GM19238 (cell line): ENCODE measurements around the gene OSTM1.
A peak's percentile ranks its signal among the peaks of the same experiment; 100 is the strongest.

Source experiments
- DNase-seq: peaks from one replicate; pipeline ENCODE4 v3.0.0; 2011; ENCODE audit warnings: low spot score; ENCODE audit not compliant: insufficient read length

Gene OSTM1, protein sequence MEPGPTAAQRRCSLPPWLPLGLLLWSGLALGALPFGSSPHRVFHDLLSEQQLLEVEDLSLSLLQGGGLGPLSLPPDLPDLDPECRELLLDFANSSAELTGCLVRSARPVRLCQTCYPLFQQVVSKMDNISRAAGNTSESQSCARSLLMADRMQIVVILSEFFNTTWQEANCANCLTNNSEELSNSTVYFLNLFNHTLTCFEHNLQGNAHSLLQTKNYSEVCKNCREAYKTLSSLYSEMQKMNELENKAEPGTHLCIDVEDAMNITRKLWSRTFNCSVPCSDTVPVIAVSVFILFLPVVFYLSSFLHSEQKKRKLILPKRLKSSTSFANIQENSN

DNA sequence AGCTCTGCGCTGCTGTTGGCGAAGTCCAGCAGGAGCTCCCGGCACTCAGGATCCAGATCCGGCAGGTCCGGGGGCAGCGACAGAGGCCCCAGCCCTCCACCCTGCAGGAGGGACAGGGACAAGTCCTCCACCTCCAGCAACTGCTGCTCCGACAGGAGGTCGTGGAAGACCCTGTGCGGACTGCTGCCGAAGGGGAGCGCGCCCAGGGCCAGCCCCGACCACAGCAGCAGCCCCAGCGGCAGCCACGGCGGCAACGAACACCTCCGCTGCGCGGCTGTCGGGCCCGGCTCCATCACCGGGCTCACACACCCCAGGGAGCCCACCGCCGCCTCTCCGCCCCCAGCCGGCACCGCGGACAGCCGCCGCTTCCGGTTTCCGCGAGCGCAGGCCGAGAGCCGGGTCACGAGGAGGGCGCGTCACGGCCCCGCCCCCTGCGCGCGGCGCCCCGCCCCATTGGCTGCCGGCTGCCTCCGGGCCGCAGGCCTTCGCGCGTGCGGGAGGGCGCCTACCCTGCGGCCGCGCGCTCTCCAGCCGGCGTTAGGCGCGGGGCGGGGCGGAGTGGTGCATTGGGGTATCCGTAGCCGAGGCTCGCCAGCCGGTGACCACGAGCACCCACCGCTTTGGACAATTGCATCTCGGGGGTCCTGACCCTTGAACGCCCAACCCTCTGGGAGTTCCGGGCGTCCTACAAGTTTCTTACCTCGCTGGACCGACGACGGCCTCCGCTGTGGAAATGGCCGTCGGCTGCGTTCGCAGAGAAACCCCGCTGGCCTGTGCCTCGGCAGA lies at the start of gene OSTM1:
Gene OSTM1, minus strand, starts transcription at position 383 of the 786 bp plus-strand sequence. Its CDS starts 90 bp downstream, at position 293.
- peak; percentile 97 for DNase-seq

DNA sequence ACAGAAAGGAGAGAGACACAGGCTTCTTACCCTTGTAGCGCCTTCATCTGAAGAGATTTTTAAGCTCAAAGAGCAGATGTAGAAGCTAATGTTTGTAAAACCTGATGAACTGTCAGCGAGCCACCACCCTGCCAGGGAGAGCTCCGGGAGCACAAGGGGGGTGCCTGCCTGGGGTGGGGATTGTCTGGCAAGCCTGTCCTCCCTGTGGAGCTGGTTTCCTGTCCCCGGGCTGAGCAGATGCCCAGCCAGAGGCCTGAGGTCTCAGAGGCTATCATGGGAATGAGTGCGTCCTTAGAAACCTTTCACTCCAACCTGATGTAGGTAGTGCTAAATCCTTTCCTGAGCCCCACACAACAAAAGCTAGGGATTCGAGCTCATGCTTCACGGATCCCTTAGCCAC lies 49.4 kb upstream of the OSTM1 start:
- DNase-seq = no peak

DNA sequence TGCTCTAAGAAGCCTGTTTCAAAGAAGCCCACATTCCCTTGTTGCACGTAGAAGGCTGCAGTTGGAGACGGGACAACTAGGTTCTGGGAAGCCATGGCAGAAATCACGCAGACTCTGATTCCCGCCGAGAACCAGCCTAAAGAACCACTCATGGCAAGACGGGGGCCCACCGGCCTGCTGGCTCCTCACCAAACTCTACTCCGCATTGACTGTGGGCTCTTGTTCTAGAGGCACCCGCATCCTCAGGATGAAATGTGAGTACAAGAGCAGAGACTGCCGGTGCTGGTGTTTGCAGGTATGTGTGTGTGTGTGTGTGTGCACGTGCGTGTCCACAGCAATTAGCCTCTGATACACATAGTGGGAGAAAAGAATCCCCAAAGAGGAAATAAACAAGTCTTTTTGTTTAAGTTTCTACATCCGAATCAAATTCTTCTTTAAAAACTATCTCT lies 49.0 kb upstream of the OSTM1 start:
- no peak for DNase-seq

DNA sequence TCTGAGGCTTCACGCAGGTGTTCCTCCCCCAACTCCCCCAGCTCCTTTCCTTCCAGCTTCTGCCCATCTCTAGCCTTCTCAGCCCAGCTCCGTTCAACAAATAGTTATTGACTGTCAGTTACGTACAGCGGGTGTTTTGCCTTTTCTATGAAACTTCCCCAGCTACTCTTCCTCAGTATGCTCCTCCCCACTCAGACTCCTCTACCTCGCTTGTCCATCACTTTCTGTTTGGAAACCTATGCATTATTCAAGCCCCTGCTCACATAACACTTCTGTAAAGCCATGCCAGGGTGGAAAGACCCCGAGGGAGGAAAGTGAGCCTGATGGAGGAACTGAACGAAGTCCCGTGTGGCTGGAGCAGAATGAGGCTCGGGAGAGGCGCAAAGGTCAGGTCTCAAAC lies 47.1 kb upstream of the OSTM1 start:
- DNase-seq = no peak

DNA sequence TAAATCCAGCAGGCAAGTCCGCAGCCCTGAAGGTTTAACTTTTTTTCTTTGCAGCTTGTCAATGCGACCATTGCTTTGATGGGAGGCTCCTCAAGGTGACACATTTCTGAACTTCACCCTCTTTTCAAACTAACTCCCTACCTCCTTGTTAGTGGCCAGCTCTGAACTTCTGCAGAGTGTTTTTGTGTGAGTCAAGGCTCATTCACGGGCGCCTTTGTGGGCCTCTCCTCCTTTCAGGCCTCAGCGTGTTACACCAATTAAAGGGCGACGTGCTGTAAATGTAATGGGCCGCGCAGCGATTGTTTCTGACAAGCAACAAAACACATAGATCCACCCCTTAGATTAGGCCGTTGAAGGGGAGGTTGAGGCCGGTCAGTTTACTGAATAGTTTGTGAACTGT lies 45.8 kb upstream of the OSTM1 start:
- no peak for DNase-seq

DNA sequence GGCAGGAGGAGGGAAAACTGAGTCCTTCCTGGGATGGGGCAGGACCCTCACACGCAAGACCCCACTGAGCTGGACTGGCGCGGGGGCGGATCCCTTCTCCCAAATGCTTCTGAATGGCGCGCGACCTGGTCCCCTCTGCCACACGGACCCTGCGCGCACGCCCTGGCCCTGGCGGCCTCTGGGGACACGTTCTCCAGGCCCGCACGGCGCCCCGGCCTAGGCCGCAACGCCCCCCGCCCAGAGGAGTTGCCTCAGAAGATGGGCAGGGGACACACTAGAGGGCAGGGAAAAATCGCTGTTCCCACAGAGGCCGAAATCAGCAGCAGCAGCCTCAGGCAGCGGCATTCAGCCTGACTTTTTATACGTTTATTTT lies 45.2 kb upstream of the OSTM1 start:
- no peak for DNase-seq

DNA sequence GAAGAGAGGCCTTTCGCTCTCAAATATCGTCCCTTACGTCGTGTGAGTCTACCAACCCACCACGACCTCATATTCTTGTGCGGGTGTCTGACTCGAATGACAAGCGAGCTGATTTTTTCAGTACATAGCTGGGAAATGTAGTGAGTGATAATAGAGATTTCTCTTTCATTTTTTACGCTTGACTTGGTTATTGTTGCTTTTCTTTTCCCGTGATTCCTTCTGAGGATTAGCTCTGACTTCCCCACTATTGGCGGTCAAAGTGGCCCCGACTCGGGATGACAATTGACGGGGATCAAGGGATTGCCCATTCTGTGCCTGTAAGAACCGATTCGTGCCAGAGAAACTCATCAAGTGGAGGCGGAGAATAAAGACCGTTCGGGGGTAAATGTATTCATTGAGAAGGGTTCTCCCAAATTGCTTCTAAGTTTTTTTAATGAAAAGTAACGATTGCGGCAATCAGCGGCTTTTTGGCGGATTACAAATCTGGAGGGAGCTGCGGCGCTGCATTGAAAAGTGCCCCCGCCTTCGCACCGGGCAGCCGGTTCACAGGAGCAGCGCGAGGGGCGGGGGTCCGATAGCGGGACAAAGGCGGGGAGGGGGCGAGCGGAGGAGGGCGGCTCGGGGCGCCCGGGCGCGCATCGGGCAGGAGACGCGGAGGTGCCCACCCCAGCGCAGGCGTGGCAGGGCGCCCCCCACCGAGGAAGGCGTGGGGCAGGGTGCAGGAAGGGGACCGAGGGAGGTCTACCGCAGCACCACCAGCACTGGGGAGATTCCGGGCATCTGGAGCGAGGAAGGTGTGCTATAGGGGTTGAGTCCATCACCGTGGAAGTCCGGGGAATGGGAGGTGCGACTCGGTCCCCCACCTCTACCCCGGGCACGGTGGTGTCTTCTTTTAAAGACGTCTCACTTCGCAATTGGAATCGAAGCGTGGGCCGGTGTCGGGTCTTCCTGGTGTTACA lies 44.5 kb upstream of the OSTM1 start:
- DNase-seq = no peak

DNA sequence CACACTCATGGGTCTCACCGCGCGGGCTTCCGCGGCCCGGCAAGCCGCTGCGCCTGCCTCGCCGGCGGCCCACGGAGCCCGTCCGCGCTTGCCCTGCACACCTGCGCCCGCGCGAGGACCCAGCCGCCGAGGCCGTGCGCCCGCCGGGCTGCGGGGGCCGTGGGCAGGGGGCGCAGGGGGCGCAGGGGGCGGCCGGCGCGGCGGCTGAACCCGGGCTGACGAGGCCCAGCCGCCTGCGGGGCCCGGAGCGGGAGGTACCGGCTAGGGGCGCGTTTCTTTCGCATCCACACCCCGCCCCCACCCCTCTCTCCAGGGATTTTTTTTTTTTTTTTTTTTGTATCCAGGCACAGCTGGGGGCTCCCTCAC lies 43.8 kb upstream of the OSTM1 start:
- DNase-seq = no peak

DNA sequence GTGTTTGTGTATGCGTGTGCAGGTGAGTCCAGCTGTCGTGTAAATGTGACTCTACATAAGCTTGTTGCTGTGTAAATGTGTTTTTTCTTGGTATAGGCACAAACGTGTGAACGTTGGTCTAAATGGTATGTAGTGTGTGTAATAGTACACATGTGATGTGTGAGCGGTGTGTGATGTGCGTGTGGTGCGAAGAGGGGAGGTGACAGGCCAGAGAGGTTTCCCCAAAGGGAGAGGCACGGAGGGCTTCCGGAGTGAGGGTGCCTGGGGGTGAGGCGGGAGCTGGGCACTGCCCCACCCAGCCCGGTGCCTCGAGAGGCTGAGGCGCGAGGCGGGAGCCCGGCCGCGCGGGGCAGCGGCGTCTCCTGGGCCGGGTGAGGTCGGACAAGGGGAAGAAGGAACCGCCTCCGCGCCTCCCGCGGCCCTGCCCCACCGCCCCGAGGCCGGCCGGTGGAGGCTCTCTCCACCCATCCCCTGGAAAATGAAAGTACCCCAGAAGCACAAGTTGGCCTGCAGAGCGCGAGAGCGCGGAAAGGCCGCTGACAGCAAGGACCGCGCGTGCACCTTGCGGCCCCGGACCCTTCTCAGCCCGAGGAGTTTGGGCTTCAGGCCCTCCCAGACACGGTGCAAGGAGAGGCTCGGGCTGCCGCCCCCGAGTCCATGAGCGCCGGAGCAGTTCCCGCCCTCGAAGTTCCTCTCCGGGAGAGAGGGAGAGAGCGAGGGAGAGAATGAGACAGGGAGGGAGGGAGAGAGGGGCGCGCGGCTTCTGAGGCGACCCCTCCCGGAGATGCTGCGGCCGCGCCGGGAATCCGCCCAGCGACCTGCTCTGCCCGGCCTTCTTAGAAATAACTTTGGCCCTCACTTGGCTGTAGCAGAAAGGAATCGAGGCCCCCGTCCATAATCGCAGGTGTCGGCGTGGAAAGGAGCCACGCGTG lies 43.2 kb upstream of the OSTM1 start:
- peak; percentile 19 for DNase-seq

DNA sequence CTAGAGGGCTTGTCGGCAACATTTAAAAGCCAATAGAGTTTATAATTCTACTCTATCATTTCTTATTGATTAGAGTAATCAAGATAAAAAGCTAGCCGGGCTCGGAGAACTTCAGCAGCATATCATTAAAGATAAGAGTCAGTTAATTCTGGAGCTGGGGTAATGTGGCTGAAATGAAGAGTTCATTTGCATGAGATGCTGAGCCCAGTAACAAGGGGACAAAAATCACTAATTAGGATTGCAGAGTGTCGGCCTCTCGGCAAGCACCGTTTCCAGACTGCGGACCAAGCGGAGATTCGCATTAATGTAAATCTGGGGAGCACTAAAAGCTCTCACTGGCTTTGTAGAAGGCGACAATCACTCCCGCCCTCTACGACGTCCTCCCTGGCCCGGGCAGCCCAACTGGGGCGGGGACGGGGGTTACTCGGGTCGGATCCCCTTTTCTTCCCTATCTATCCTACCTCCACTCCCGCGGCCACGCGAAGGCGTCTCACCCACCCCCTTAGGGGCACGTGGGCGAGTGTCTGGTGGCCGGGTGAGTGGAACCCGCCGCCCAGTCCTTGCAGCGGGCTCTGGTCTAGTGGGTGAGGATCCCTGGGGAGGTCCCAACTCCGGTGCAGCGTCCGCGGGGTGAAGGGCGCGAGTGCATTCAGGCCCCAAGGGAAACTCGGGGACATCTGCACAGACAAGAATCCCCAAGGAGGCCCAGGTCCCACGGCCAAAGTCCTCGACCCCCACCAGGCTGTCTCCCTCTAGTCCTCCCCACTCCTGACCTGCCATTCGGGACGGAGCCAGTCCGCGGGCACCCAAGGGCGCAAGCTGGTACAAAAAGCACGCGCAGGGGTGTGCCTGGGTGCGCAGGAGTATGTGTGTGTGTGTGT lies 42.2 kb upstream of the OSTM1 start:
- no peak for DNase-seq

DNA sequence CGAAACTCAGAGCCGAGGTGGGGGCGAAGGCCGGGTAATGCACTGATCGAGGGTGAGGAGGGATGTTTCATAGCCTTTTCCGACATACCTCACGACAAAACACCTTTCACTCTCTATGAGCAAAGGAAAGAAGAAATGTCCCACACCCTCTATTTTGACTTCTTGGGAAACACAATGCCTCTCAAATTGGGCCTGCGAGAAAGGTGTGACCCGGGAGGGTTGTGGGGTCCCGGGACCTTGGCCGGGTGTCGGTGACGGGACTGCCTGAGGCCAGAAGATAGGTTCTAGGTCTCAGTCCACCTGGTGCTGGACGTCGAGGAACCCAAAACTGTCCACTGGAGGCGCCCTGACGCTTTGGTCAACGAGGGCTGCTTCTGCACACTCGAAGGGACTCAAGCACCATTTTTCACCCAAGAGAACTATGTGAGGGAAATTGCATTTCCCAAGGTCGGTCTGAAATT lies 41.1 kb upstream of the OSTM1 start:
- DNase-seq = no peak

DNA sequence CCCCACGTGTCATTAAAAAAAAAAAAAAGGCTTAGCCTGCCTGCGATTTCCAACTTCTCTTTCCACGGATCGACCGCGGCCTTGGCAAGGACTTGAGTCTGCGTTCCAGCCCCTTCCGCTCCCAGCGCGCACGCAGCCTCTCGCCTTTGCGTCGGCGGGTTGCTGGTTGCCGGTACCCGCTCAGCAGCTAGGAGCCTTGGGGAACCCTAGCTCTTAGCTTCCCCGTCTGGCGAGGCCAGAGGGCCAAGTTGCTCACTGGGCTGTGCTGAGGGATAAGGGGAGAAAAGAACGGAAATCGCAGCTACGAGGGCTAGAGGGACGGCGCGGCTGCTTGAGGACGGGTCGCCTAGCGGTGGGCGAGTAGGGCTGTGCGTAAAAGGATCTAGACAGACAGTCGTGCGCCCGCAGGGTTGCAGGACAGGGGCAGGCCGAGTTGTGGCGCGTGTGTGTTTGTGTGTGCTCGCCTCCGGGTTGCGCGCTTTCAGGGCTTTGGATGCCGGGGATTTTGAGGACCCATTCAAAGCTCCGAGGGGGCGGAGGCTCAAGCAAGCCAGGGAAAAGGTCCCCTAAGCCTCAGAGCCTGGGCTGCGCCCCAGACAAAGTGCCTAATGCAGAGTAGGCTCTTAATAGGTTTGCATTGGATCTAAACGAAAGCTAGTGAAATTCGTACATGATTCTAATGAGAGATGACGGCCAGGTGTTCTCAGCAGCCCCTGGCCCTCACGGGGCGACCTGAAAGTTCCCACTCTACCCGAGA lies 40.5 kb upstream of the OSTM1 start:
- peak; percentile 12 for DNase-seq

DNA sequence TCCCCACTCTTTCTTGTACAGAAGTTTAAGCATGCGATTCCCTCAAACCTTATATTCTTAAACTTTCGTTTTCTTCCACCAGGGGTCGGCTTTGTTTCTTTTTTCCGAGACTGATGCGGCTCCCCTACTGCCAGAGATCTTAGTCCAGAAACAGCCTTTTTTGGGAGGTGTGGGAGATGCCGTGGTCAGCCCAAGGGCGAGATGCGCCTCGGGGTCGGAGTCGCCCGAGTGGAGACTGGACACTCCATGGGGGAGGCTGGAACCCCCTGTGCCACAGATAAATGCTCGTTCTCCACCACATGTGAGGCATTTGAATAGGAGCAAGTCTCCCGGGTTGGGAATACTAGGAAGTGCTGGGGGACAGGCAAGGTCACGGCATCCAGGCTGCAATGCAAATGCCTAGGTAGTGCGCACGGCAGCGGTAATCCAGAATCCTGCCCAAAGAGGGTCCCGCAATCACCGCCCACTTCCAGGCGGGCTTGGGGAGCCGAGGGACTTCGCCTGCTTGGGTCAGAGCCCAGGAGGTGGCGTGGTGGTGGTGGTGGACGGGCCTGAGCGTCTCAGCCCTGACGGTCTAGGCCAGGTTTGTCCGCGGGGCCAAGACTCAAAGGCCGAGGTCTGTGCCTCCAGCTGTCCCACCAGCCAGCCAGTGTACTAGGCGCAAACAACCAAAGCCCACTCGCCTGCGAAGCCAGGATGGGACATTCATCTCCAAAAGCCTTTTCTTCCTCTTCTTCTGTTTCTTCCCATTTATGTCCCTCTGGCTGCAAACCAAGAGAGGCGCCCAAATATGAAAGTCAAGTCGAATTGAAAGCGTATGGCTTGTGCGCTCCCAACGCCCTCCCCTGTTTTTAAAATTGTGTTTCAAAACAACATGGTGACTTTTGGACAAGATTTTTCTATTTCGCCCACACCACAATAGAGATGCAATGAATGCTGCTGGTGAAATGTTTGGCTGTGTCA lies 39.3 kb upstream of the OSTM1 start:
- DNase-seq = peak; percentile 19

DNA sequence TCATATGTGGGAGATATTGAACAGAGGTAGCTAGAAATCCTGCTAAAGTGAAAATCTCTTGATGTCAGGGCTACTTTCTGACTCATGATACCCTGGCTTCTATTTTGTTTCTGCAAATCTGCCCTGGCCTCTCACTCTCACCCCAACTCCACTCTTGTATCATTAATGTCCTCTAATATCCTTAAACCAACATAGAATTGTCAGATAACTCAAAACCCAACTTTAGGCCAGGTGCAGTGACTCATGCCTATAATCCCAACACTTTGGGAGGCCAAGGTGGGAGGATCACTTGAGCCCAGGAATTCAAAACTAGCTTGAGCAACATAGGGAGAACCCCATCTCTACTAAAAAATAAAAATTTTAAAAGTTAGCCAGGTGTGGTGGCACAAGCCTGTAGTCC lies 33.8 kb upstream of the OSTM1 start:
- DNase-seq = no peak

DNA sequence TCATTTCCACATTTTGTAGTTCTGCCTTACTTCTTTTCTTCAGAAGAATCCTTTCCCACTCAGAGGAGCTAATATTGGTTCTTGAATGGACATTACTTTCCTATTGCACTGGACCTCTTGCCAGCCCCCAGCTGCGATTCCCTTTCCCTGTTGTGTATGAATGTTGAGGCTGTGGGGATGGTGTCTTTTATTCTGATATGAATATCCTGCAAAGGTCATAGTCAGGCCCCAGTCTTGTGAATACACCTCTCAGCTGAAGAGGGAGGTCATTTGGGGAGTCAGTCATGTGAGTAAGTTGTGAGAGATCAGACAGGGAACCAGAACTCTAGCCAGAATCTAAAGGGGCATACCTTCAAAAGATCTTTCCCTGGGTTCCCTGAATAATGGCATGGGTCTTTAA lies 32.6 kb upstream of the OSTM1 start:
- DNase-seq = no peak

DNA sequence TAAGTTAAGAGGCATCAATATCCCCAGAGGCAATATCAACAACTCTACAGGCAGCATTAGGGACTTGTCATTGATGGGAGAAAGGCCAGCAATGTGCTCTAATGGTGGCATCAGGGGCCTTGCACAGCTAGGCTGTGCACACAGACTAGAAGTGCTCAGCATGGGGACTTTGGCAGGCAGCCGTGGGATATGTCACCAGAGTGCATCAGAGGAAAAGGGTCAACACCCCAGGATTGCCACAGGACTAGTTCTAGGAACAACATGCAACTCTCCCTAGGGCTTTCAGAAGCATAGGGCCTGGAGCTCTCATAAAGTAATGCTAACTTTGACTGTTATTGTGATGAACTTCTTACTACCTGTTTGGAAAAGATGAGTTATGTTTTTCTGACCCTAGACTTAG lies 32.2 kb upstream of the OSTM1 start:
- DNase-seq = no peak

DNA sequence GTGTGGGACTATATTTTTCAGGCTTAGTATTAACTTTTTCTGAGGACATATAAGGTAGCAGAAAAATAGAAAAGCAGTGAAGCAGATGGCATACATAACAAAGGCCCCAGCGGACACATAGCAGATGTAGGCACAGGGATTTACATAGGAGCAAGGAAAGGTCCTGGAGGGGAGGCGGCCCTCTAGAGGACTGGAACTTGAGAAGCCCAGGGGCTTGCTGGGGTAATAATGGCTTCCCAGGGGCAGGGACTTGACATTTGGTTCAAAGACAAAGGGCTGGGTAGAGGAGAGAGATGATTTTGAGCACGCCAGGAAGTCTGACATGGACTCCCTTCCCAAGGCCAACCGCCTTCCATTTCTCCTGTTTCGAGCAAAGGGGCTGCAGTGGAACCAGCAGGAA lies 31.7 kb upstream of the OSTM1 start:
- no peak for DNase-seq

DNA sequence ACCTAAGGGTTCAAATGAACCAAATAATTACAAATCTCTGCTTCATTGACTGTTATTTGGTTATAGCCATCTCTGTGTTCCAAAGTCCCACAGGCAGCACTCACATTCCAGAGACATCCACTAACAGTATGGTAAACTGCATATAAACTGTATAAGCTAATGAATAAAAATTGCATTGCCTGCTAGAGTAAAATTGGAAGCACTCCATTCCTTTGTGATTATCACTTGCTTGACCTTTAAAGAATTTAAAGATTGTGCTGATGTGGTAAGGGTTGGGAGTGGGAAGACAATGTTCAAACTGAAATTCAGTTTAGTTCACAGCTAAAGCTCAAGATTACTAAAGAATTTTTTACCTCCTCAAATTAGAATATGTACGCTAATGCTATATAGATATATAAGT lies 31.0 kb upstream of the OSTM1 start:
- DNase-seq = no peak
